KG1 (cell line): ENCODE results near the gene CD44.

Experiments
- DNase-seq: peaks from one replicate; lab custom pipeline; 2025; lab: John Stamatoyannopoulos, UW

The CD44 gene

GRCh38 chr11:35112056-35112845 is 26.7 kb upstream of the CD44 start:
- DNase-seq, result no peak

- DNase-seq, result no peak
These were observed 26.2 kb upstream of the CD44 start for GRCh38 chr11:35112846-35113105.

GRCh38 chr11:35114906-35115687 is 23.9 kb upstream of the CD44 start:
- DNase-seq, result no peak

- no peak for DNase-seq
These were observed 23.3 kb upstream of the CD44 start for GRCh38 chr11:35115688-35116030.

- no peak for DNase-seq
These were observed 22.7 kb upstream of the CD44 start for GRCh38 chr11:35116245-35116644.

GRCh38 chr11:35116762-35117640 is 22.0 kb upstream of the CD44 start:
- no peak for DNase-seq

- DNase-seq, result no peak
These were observed 20.1 kb upstream of the CD44 start for GRCh38 chr11:35118906-35119305.

- no peak for DNase-seq
These were observed 17.6 kb upstream of the CD44 start for GRCh38 chr11:35121326-35121865.

GRCh38 chr11:35122308-35122707 is 16.7 kb upstream of the CD44 start:
- DNase-seq, result peak; percentile 34

GRCh38 chr11:35126000-35126878 is 12.7 kb upstream of the CD44 start:
- DNase-seq, result no peak

- no peak for DNase-seq
These were observed 11.9 kb upstream of the CD44 start for GRCh38 chr11:35126879-35127581.

GRCh38 chr11:35127619-35128018 is 11.4 kb upstream of the CD44 start:
- no peak for DNase-seq

GRCh38 chr11:35131094-35131493 is 7.9 kb upstream of the CD44 start:
- no peak for DNase-seq

- no peak for DNase-seq
These were observed 7.1 kb upstream of the CD44 start for GRCh38 chr11:35131886-35132285.

GRCh38 chr11:35133656-35134055 is 5.3 kb upstream of the CD44 start:
- no peak for DNase-seq

GRCh38 chr11:35134403-35135148 is 4.4 kb upstream of the CD44 start:
- no peak for DNase-seq

- no peak for DNase-seq
These were observed 3.7 kb upstream of the CD44 start for GRCh38 chr11:35135222-35135621.

GRCh38 chr11:35136311-35136710 is 2.7 kb upstream of the CD44 start:
- no peak for DNase-seq

GRCh38 chr11:35138058-35138457 is 913 bp upstream of the CD44 start:
- no peak for DNase-seq

GRCh38 chr11:35138606-35138942 is 397 bp upstream of the CD44 start:
- no peak for DNase-seq
